A673 (cell line): ENCODE results near the gene PIAS3.

Source experiments
- EZH2 ChIP-seq: fragments of 200-600 bp; sonication (generic); IDR thresholded peaks from 2 replicates; pipeline ENCODE4 v1.6.1; 2017; ENCODE audit warnings: borderline replicate concordance, low read depth, mild to moderate bottlenecking, mixed read lengths, antibody characterized with exemption, low read length; ENCODE audit not compliant: poor library complexity, severe bottlenecking
- TF ChIP-seq, protein P1 (sequence below): fragments of 300-800, 200-600 bp; sonication (generic); conservative IDR thresholded peaks from 2 replicates; pipeline ENCODE4 v1.5.1; 2017; ENCODE audit warnings: low read depth, mild to moderate bottlenecking, antibody characterized with exemption, low read length, moderate library complexity, mixed read lengths

DNA sequence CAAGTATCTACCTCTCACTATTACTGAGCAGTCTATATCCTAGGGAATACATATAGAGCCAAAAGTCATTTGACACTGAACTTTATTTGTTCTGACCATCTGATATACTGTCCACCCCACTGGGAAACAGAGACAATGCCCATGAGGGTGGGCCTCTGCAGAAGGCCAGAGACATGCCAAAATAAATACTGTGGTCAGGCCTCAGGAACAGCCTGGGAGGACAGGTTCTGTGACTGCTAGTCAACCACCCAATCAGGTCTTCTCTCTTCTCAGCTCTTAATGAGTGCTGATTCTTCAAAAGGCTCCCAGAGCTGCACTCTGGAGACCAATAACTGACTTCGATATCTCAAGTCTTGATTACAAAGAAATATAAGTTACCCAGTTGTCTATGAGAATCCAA, 32.3 kb upstream of the PIAS3 start:
- TF ChIP-seq, protein P1, sequence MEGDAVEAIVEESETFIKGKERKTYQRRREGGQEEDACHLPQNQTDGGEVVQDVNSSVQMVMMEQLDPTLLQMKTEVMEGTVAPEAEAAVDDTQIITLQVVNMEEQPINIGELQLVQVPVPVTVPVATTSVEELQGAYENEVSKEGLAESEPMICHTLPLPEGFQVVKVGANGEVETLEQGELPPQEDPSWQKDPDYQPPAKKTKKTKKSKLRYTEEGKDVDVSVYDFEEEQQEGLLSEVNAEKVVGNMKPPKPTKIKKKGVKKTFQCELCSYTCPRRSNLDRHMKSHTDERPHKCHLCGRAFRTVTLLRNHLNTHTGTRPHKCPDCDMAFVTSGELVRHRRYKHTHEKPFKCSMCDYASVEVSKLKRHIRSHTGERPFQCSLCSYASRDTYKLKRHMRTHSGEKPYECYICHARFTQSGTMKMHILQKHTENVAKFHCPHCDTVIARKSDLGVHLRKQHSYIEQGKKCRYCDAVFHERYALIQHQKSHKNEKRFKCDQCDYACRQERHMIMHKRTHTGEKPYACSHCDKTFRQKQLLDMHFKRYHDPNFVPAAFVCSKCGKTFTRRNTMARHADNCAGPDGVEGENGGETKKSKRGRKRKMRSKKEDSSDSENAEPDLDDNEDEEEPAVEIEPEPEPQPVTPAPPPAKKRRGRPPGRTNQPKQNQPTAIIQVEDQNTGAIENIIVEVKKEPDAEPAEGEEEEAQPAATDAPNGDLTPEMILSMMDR = no peak
- TF ChIP-seq EZH2 = no peak
